Right hindlimb (tissue), 1 donor: Measurements from ENCODE around the gene ADGRG7.
A peak's percentile ranks its signal among the peaks of the same experiment; 100 is the strongest.
"Not testable (repeated sequence)": the region's sequence is repeated elsewhere in the genome, so short reads cannot be mapped to it uniquely, and the experiment has no call there.

ENCODE experiments used
- DNase-seq: peaks from one replicate; pipeline ENCODE4 v3.0.0-alpha.2; 2018

The ADGRG7 gene

DNA sequence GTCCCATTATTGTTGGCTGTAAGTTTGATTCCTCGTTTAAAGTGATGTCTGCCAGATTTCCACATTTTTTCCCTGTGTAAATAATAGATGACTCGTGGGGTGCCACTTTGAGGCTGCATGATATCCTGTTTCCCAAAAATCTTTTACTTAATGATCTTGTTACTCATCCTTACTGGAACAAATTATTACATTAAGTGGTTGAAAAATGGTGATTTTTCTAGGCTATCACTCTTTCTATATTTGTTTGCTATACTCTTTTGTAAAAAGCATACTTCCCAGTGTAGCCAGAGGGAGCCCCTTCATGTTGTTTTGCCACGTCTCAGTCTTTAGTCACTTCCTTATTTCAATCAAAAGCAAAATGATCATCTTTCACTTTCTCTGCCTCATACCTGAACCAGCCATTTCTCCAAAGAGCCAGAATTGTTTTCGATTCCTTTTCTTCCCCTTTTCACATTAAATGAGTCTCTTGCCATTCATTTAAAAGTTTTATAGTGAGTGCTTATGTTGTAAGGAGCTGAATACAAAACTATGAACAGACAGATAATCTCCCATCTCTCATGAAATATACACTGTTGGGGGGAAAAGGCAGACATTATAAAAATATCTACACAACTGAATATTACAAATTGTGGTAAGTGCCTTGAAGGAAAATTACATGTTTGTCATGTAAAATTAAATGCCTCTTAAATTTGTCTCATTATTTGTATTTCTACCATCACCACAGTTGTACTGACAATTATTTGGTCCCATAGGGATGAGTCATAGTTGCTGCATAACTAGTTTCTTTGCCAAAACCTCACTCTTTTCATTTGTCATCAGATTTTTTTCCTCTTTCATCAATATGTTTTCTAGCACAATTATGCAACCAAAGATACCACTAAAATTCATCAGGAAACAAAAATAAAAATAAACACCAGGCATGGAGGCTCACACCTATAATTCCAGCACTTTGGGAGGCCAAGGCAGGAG lies 41.5 kb downstream of the ADGRG7 start:
- DNase-seq = no peak

DNA sequence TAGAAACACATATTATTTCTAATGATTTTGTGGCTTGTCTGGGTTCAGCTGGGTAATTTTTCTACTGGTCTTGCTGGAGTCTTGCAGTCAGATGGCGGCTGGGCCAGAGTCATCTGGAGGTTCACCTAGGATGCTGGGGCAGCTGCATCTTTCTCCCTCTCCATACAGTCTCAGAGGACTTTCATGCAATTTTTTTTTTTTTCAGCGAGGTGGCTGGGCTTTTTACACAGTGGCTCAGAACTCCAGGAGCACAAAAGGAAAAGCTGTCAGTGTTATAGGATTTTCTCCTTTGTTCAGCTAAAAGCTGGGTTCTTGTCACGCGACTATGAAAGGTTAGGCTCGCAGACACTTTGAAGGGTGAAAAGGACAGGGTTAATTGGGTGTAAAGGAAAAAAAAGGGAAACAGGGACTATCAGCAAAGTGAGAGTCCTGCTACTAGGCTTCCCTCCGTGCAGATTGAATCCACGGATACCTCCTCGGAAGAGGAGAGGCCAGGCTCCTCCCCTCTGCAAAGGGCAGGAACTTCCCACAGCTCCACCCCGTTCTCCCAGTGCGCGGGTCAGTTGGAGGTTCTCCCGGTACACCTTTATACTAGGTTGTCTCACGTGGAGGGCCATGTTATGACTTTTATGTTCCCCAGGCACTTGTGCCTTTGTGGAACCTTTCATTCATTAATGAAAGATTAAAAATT lies 44.3 kb downstream of the ADGRG7 start:
- DNase-seq = no peak

DNA sequence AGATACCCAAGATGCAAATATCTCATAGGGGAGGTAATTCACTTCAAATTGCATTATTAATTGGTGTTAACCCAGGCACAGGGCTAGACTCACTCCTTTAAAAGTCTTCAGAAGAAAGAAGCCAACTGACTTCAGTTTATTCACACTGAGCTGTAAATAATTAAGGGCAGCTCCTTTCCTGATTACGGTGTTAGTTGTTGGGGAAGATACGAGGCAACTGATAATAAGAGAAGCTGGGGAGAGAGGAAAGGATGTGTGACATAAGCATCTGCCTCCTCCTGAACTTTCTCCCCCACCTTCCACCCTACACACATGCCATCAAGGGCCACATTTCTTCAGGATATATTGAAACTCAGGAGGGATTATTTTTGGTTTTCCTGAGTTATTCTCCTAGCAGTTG lies 47.5 kb downstream of the ADGRG7 start:
- DNase-seq = no peak

GRCh38 chr3:100661294-100661693 lies 51.9 kb downstream of the ADGRG7 start:
- DNase-seq = not testable (repeated sequence)

GRCh38 chr3:100662113-100662823 lies 52.9 kb downstream of the ADGRG7 start:
- DNase-seq = no peak

- DNase-seq = no peak
Observed at GRCh38 chr3:100665230-100665629, 55.8 kb downstream of the ADGRG7 start.

GRCh38 chr3:100666699-100667098 lies 57.3 kb downstream of the ADGRG7 start:
- DNase-seq = not testable (repeated sequence)

DNA sequence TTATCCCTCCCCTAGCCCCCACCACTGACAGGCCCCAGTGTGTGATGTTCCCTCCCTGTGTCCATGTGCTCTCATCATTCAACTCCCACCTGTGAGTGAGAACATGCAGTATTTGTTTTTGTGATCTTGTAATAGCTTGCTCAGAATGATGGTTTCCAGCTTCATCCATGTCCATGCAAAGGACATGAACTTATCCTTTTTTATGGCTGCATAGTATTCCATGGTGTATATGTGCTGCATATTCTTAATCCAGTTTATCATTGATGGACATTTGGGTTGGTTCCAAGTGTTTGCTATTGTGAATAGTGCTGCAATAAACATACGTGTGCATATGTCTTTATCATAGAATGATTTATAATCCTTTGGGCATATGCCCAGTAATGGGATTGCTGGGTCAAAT lies 57.9 kb downstream of the ADGRG7 start:
- not testable (repeated sequence) for DNase-seq

- not testable (repeated sequence) for DNase-seq
Observed at GRCh38 chr3:100670995-100671394, 61.6 kb downstream of the ADGRG7 start.

GRCh38 chr3:100681496-100681895 lies 72.1 kb downstream of the ADGRG7 start:
- no peak for DNase-seq

- DNase-seq = peak; percentile 27
Observed at GRCh38 chr3:100682056-100682853, 72.9 kb downstream of the ADGRG7 start.

DNA sequence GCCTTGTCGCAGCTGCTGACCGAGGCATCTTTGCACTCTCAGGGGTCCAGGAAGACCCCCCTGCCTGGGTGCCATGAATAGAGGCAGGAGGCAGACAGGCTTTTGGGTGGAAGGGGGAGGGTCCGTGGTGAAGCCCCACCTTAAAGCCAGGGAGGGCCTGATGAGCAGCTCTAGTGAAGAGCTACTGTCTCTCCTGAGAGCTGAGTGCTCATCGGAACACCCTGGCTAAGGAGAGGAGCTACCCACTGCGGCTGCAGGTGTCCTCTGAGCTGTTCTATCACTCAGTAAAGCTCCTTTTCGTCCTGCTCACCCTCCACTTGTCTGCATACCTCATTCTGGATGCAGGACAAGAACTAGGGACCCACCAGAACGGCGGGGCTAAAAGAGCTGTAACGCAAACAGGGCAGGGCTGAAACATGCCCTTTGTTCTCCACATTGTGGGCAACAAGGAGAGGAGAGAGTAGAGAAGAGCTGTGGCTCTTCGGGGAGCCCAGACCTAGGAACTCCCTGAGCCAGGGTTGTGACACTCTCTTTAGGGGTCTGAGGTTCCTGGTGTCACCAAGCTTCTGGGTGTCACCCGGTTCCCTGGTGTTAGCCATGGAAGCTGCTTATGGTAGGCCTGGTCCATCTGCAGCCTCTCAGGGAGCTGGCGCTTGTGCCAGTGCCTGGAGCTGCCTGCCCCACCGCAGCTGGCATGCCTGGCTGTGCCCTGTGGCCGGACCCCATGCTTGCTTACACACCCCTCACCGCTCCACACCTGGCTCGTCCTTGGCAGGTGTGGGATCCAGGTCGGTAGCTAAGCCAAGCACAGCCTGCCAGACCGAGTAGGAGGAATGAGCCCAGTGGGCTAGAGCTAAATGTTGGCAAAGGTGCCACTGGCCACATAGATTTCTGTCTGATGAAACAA lies 73.7 kb downstream of the ADGRG7 start:
- no peak for DNase-seq

DNA sequence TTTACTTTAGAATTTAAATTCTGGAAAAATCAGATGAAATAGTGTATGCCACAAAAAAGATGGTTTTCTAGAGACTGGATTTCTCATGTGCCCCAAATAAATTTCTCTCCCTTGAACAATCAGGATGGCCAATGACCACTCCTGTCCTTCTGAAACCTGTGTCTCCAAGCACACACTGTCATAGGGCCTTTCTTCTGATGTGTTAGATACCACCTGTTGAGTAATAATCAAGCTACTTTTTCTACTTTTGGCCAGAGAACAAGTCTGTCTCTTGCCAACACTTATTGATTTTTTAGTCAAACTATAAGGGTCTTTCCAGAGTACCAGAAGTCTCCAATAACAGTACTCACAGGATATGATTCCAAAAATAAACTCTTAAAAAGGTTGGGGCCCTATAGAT lies 83.8 kb downstream of the ADGRG7 start:
- no peak for DNase-seq

GRCh38 chr3:100695696-100696095 lies 86.3 kb downstream of the ADGRG7 start:
- DNase-seq = no peak

DNA sequence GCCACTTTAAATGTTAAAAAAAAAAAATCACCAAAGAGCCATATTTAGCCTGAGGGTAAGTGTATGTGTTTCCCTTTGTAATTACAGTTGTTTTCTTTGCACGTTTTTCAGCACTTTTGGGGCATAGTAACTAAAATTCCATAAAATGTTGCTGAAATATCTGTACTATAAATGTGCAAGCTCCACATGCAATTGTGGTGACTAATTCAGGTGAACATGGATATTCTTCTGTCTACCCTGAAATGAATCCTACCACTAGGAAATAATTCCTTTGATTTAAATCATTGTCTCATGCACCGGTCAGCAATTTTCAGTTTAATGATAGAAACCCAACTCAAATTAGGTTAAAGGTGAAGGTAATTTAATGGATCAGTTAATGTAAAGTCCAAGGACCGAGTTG lies 86.8 kb downstream of the ADGRG7 start:
- DNase-seq = no peak

DNA sequence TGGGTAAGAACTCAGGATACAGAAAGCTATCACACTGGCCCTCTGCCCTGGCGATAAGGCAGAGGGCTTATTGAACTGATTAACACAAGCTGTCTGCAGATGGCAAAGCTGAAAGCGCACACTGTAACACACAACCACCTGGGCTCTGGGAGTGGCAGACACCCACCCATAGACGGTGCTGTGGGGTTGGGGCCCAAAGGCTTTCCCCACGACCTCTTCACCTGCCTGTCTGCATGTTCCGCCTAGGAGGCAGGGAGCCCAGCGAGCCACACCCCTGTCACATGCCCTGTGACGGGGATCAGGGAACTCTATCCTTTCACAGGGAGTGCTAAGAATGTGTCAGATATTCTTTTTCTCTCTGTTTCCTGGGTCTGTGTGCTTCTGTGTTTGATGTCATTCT lies 87.8 kb downstream of the ADGRG7 start:
- DNase-seq = no peak

DNA sequence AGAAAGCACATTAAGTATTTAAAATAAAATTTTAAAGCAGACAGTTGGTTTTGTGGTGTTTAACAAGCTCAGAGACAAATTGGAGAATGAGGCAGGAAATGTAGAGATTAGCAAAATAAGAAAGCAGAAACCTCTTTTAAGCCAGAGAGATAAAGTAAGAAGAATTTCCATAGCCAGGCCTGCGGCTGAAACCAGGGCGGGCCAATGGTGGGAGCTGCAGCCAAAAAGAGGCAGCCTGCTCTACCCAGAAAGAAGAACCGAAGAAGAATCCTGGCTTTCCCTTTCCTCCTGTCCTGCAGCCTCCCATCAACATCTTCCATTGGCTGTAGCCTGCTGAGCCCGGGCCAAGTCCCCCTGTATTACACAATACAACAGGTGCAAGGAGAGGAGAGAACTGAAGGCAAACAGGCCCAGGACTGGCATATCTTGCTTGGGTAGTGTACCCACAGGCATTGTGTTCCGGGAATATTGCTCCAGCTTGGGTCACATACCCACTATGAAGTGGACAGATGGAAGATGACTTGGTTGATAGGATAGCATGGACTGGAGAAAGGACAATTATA lies 88.4 kb downstream of the ADGRG7 start:
- no peak for DNase-seq

DNA sequence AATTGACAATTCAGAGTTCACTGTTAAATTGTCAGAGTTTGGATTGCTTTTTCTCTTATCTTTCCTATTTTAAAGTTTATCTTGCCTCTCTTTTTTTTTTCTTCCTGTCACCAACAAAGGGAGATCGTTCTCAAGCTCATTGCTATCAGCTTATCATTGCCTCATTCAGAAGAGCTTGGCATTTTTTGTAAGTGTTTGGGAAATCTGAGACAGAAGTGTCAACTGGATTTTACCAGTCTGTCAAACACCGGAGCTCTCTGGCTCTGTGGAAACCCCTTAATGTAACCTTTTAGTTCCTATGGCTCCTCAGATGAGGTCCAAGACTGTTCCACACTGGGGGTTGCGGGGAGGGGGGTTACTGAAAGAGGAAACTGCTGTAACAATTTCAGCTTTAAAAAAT lies 89.3 kb downstream of the ADGRG7 start:
- DNase-seq = no peak

DNA sequence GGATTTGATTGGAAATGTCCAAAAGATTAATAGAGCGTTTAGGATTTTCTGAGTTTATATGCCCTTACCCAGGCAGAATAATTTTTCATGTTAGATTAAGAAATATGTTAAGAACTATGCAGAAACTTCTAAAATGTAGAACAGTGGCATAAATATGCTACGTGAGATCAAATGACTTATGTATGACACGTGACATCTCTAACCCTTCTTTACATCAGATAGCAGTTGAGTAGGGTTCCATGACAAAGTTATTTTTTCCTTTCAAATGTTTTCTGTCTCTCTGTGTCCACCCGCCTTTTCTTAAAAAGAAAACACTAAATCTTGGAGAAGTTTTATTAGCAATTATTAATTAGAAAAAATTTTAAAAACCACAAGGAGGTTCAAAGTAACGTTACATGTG lies 91.3 kb downstream of the ADGRG7 start:
- no peak for DNase-seq

DNA sequence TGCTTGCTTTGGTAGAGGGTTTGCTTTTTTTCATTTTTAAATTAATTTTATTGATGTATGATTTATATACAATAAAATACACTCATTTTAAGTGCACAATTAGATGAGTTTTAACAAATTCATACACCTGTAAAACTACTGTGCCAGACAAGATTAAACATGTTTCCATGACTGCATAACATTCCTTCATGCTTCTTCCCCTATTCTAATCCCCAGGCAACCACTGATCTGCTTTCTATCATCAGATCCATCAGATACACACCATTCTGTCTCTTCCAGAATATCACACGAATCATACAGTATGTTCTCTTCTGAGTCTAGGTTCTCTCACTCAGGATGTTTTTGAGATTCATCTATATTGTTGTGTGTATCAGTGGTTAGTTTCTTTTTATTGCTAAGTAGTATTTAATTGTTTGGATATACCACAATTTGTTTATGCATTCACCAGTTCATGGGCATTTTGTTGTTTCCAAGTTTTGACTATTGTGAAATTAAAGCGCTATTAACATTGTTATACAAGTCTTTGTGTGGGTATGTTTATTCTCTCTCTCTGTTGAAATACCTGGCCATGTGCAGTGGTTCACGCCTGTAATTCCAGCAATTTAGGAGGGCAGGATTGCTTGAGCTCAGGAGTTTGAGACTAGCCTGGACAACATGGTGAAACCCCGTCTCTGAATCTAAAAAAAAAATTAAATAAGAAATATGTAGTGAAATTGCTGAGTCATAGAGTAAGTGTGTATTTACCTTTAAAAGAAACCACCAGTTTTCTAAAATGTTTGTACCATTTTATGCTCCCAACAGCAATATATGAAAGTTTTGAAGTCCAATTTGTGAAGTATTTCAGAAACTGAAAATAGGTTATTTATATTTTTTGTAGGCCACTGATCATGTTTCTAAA lies 92.9 kb downstream of the ADGRG7 start:
- no peak for DNase-seq
